Measurements from ENCODE around the gene TIFAB.

GRCh38 chr5:135448791-135449507 is 3.2 kb downstream of the TIFAB start:
- TF ChIP-seq EZH2 (IDR thresholded peaks at IDR 0.05): no peak
- TF ChIP-seq EZH2phosphoT487 (IDR thresholded peaks at IDR 0.05; ENCODE audit: borderline replicate concordance): no peak
- TF ChIP-seq, protein P1, sequence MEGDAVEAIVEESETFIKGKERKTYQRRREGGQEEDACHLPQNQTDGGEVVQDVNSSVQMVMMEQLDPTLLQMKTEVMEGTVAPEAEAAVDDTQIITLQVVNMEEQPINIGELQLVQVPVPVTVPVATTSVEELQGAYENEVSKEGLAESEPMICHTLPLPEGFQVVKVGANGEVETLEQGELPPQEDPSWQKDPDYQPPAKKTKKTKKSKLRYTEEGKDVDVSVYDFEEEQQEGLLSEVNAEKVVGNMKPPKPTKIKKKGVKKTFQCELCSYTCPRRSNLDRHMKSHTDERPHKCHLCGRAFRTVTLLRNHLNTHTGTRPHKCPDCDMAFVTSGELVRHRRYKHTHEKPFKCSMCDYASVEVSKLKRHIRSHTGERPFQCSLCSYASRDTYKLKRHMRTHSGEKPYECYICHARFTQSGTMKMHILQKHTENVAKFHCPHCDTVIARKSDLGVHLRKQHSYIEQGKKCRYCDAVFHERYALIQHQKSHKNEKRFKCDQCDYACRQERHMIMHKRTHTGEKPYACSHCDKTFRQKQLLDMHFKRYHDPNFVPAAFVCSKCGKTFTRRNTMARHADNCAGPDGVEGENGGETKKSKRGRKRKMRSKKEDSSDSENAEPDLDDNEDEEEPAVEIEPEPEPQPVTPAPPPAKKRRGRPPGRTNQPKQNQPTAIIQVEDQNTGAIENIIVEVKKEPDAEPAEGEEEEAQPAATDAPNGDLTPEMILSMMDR (IDR thresholded peaks at IDR 0.05 in 2 of 3, conservative IDR thresholded peaks at IDR 0.05 in 1 of 3; ENCODE audit: borderline replicate concordance in 1 of 3, insufficient read depth in 1 of 3, low read depth in 2 of 3, low read length in 2 of 3): no peak
- TF ChIP-seq RAD21 (IDR thresholded peaks at IDR 0.05; ENCODE audit: low read depth): no peak
- no peak for TF ChIP-seq POLR2AphosphoS5 (IDR thresholded peaks at IDR 0.05; ENCODE audit: low read depth, low read length)
- no peak for TF ChIP-seq POLR2A (IDR thresholded peaks at IDR 0.05; ENCODE audit: borderline replicate concordance, extremely low read depth, insufficient read depth, insufficient read length)
- no peak for TF ChIP-seq YY1 (IDR thresholded peaks at IDR 0.05; ENCODE audit: extremely low read depth, insufficient replicate concordance, low read depth, low read length)
- TF ChIP-seq ZFX (IDR thresholded peaks at IDR 0.05): no peak
- TF ChIP-seq REST (IDR thresholded peaks at IDR 0.05; ENCODE audit: low read depth): no peak
- TF ChIP-seq, protein P2, sequence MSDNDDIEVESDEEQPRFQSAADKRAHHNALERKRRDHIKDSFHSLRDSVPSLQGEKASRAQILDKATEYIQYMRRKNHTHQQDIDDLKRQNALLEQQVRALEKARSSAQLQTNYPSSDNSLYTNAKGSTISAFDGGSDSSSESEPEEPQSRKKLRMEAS (IDR thresholded peaks at IDR 0.05): no peak

Data from HCT116 (cell line).